ENCODE measurements around the gene CACNA2D2. TPM values are rescaled to one million over a fixed set of nuclear protein-coding genes. Genes with fewer than 3 reads are reported as not detected.
A peak's percentile ranks its signal among the peaks of the same experiment; 100 is the strongest.

Gene CACNA2D2
- total and polyA plus RNA-seq, 2 of the 13 experiments (the other 11 are each of a cell fraction or from before 2014, with no cell fraction given): not detected

DNA sequence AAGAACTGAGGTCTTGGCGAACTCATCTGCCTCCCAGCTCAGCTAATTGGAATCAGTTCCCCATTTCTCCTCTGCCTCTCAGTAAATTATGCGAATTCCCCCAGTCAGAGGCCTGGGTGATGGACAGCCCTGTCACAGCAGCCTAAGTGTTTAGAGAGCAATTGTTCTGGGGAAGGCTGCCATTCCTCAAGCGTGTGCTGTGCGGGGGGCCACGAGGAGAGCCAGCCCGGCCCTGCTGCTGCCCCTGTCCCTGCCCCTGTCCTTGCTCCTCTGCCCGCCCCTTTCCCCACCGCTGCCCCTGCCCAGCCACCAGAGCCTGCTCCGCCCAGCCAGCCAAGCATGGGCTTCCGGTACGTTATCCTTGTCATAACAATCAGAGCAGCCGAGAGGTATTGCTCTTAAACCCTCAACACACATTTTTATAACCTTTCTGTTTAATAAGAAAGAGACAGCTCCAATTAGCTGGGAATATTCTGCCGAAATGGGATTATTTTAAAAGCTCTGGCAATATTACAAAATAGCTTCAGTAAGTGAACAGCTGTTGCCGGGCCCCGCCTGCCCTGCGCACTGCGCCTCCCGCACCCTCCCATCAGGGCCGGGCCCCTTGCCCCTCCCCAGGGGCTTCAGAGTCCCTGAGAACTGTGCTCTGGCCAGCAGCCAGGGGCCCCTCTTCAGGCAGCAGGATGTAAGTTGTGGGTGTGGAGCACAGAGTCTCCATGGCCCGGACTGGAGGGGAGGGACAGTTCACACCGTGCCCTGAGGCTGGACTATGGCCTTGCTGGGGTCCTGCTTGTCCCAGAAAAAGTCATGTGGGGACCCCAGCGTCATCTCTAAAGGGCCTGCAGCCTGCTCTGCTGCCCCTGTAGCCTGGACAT is 12.4 kb upstream of the CACNA2D2 start (continued):
- TF ChIP-seq, protein P1, sequence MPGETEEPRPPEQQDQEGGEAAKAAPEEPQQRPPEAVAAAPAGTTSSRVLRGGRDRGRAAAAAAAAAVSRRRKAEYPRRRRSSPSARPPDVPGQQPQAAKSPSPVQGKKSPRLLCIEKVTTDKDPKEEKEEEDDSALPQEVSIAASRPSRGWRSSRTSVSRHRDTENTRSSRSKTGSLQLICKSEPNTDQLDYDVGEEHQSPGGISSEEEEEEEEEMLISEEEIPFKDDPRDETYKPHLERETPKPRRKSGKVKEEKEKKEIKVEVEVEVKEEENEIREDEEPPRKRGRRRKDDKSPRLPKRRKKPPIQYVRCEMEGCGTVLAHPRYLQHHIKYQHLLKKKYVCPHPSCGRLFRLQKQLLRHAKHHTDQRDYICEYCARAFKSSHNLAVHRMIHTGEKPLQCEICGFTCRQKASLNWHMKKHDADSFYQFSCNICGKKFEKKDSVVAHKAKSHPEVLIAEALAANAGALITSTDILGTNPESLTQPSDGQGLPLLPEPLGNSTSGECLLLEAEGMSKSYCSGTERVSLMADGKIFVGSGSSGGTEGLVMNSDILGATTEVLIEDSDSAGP (CRISPR knock-in tag; IDR thresholded peaks at IDR 0.05; ENCODE audit: borderline replicate concordance): peak; percentile 55; the same call in 1 of the 2 replicates
- no peak for TF ChIP-seq ZBTB14 (CRISPR knock-in tag; IDR thresholded peaks at IDR 0.05)
- no peak for TF ChIP-seq NR1H2 (CRISPR knock-in tag; IDR thresholded peaks at IDR 0.05; ENCODE audit: borderline replicate concordance, low read depth)
- TF ChIP-seq ZNF691 (CRISPR knock-in tag; IDR thresholded peaks at IDR 0.05; ENCODE audit: borderline replicate concordance, low read depth): no peak
- no peak for TF ChIP-seq ATF5 (CRISPR knock-in tag; IDR thresholded peaks at IDR 0.05; ENCODE audit: low read depth)
- TF ChIP-seq NR2F2 (IDR thresholded peaks at IDR 0.05; ENCODE audit: borderline replicate concordance, low read depth): 0 out of 2 replicates have a peak, but pooled peaks have one; percentile 25
- TF ChIP-seq GABPA (IDR thresholded peaks at IDR 0.05; ENCODE audit: low read depth, low read length): no peak
- TF ChIP-seq GABPA (CRISPR knock-in tag; IDR thresholded peaks at IDR 0.05; ENCODE audit: low read depth): peak; percentile 41; the same call in 1 of the 2 replicates
- TF ChIP-seq TBX2 (CRISPR knock-in tag; IDR thresholded peaks at IDR 0.05; ENCODE audit: borderline replicate concordance): peak; percentile 32; the same call in 1 of the 2 replicates
- TF ChIP-seq ZFP41 (CRISPR knock-in tag; IDR thresholded peaks at IDR 0.05; ENCODE audit: borderline replicate concordance): no peak
- TF ChIP-seq SPEN (CRISPR knock-in tag; IDR thresholded peaks at IDR 0.05; ENCODE audit: low read depth): peak; percentile 44; the same call in 1 of the 2 replicates
- peak; percentile 41; the same call in 1 of the 2 replicates for TF ChIP-seq GATAD2A (CRISPR knock-in tag; IDR thresholded peaks at IDR 0.05)
- peak; percentile 75; the same call in 1 of the 2 replicates for TF ChIP-seq SRF (IDR thresholded peaks at IDR 0.05; ENCODE audit: low read depth, low read length)
- 0 out of 2 replicates have a peak, but pooled peaks have one; percentile 53 for TF ChIP-seq MAZ (IDR thresholded peaks at IDR 0.05; ENCODE audit: borderline replicate concordance, low read depth, low read length)
- TF ChIP-seq MAZ (CRISPR knock-in tag; IDR thresholded peaks at IDR 0.05; ENCODE audit: low read depth): peak; percentile 45; the same call in 1 of the 2 replicates
- no peak for TF ChIP-seq ZBTB34 (CRISPR knock-in tag; IDR thresholded peaks at IDR 0.05)
- no peak for TF ChIP-seq ZNF598 (CRISPR knock-in tag; IDR thresholded peaks at IDR 0.05; ENCODE audit: borderline replicate concordance)
- TF ChIP-seq ZNF180 (CRISPR knock-in tag; IDR thresholded peaks at IDR 0.05; ENCODE audit: borderline replicate concordance, low read depth): no peak
- TF ChIP-seq ZNF703 (CRISPR knock-in tag; IDR thresholded peaks at IDR 0.05; ENCODE audit: borderline replicate concordance): no peak
- no peak for TF ChIP-seq ZNF160 (CRISPR knock-in tag; IDR thresholded peaks at IDR 0.05)
- TF ChIP-seq ZSCAN30 (CRISPR knock-in tag; IDR thresholded peaks at IDR 0.05): no peak

Data from HepG2 (cell line).